ENCODE results near the gene CCDC196. TPM values are rescaled to one million over a fixed set of nuclear protein-coding genes. Genes with fewer than 3 reads are reported as not detected.
A peak's percentile ranks its signal among the peaks of the same experiment; 100 is the strongest.

Gene CCDC196, protein sequence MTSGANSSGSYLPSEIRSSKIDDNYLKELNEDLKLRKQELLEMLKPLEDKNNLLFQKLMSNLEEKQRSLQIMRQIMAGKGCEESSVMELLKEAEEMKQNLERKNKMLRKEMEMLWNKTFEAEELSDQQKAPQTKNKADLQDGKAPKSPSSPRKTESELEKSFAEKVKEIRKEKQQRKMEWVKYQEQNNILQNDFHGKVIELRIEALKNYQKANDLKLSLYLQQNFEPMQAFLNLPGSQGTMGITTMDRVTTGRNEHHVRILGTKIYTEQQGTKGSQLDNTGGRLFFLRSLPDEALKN
- total RNA-seq (2022): not detected in 2 replicates
- Bru-seq, nascent RNA: not detected
- BruChase-seq, experiment 1, labeled RNA remaining after a 2-hour chase: percentile 7 among the genes with signal in this experiment
- not detected for BruChase-seq, experiment 2, labeled RNA remaining after a 6-hour chase
- long read RNA-seq: 0 reads

DNA sequence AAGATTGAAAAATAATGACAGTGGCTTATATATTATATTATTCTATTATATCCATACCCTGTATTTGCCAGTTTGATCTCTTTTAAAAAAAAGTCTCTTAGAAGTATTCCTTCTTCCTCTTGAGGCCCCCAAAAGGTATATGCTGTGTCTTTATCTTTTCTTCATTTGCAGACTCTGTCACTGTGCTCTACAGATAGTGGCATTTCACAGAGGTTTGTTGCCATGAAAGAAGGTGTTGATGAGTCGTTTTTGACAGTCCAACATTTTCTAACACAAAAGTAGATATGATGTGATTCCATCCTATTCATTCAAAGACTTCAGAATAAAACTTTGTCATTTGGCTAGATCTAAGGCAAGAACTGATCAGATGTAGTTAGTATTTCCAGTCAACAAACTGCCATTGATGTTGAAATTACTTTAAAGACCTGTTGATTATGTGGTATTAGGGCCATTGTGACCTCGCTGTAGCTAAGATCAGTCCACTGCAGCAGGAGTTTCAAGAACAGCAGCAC is at the start of gene CCDC196:
Gene CCDC196, plus strand, starts transcription at position 462 of the 512 bp plus-strand sequence. CDS start 132 bp downstream, outside the sequence.
- Mint-ChIP-seq H3K27ac (ENCODE audit: unreplicated experiment) (no peak within 1 kb of the TSS), H3K36me3 (ENCODE audit: insufficient read depth, unreplicated experiment) (no peaks in the 10 kb centered on the region), H3K4me3 (ENCODE audit: unreplicated experiment) (no peak within 1 kb of the TSS), H3K9me3 (ENCODE audit: unreplicated experiment) (no peaks in the 10 kb centered on the region), H3K27me3 (ENCODE audit: insufficient read depth, unreplicated experiment) (peaks cover 11% of the 10 kb centered on the region), H3K4me1 (ENCODE audit: low read depth, unreplicated experiment) (no peaks in the 10 kb centered on the region)
- Histone ChIP-seq H3K4me1 (no peaks in the 10 kb centered on the region), H3K36me3 (ENCODE audit: control insufficient read depth, insufficient read depth, low read length) (no peaks in the 10 kb centered on the region), H3K9me3 (no peaks in the 10 kb centered on the region; the same call in 1 of the 2 replicates), H3K27me3 (replicated peaks; ENCODE audit: control insufficient read depth, insufficient read depth, low read length) (no peaks in the 10 kb centered on the region), H3K4me3 (ENCODE audit: low read depth, low read length) (no peak within 1 kb of the TSS)
- intact Hi-C loops (cut with micrococcal nuclease; ENCODE audit: unreplicated experiment): no loop called here
- POLR2A ChIA-PET: no interaction called here
- BruUV-seq (replicated peaks): no TSS peak
- CTCF ChIA-PET: no interaction called here
- TF ChIP-seq, protein P1, sequence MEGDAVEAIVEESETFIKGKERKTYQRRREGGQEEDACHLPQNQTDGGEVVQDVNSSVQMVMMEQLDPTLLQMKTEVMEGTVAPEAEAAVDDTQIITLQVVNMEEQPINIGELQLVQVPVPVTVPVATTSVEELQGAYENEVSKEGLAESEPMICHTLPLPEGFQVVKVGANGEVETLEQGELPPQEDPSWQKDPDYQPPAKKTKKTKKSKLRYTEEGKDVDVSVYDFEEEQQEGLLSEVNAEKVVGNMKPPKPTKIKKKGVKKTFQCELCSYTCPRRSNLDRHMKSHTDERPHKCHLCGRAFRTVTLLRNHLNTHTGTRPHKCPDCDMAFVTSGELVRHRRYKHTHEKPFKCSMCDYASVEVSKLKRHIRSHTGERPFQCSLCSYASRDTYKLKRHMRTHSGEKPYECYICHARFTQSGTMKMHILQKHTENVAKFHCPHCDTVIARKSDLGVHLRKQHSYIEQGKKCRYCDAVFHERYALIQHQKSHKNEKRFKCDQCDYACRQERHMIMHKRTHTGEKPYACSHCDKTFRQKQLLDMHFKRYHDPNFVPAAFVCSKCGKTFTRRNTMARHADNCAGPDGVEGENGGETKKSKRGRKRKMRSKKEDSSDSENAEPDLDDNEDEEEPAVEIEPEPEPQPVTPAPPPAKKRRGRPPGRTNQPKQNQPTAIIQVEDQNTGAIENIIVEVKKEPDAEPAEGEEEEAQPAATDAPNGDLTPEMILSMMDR (IDR thresholded peaks at IDR 0.05; ENCODE audit: insufficient read depth in 1 of 2, low read depth in 1 of 2, low read length in 1 of 2, severe bottlenecking in 1 of 2, unreplicated experiment in 1 of 2): no peak
- no peak for DNase-seq

DNA sequence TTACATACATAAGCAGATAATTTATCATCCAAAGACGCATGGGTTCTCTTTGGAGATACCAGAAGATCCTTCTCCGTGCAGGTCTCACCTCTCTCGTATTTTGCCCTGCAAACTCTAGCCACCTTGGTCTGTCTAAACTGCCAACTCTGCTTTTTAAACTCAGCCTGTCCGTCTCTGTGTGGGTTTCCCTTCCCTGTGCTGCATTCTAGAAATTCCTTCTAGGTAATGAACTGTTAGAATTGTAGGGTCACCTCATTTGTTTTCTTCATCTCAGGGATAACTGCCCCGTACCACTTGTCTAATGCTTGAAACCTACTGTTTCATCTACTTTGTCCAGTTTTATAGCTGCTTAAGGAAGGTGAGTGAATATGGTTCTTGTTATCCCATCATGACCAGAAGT is 45.4 kb upstream of the CCDC196 start:
- Mint-ChIP-seq H3K27me3 (ENCODE audit: insufficient read depth, unreplicated experiment) (no peaks in the 10 kb centered on the region), H3K27ac (ENCODE audit: unreplicated experiment) (no peak overlapping the region), H3K4me3 (ENCODE audit: unreplicated experiment) (no peak overlapping the region), H3K4me1 (ENCODE audit: low read depth, unreplicated experiment) (no peaks in the 10 kb centered on the region), H3K9me3 (ENCODE audit: unreplicated experiment) (peaks cover 25% of the 10 kb centered on the region), H3K36me3 (ENCODE audit: insufficient read depth, unreplicated experiment) (no peaks in the 10 kb centered on the region)
- no peak for DNase-seq
- intact Hi-C loops (cut with micrococcal nuclease; ENCODE audit: unreplicated experiment): no loop called here
- Histone ChIP-seq H3K27me3 (replicated peaks; ENCODE audit: control insufficient read depth, insufficient read depth, low read length) (no peaks in the 10 kb centered on the region), H3K9me3 (0 out of 2 replicates have a peak, but pooled peaks cover 6% of the 10 kb centered on the region), H3K4me3 (ENCODE audit: low read depth, low read length) (no peak overlapping the region), H3K36me3 (ENCODE audit: control insufficient read depth, insufficient read depth, low read length) (no peaks in the 10 kb centered on the region), H3K4me1 (no peaks in the 10 kb centered on the region)
- ChIA-PET POLR2A (no interaction called here), CTCF (no interaction called here)
- TF ChIP-seq, protein P1 (IDR thresholded peaks at IDR 0.05; ENCODE audit: insufficient read depth in 1 of 2, low read depth in 1 of 2, low read length in 1 of 2, severe bottlenecking in 1 of 2, unreplicated experiment in 1 of 2): no peak
- BruUV-seq (replicated peaks): no TSS peak

DNA sequence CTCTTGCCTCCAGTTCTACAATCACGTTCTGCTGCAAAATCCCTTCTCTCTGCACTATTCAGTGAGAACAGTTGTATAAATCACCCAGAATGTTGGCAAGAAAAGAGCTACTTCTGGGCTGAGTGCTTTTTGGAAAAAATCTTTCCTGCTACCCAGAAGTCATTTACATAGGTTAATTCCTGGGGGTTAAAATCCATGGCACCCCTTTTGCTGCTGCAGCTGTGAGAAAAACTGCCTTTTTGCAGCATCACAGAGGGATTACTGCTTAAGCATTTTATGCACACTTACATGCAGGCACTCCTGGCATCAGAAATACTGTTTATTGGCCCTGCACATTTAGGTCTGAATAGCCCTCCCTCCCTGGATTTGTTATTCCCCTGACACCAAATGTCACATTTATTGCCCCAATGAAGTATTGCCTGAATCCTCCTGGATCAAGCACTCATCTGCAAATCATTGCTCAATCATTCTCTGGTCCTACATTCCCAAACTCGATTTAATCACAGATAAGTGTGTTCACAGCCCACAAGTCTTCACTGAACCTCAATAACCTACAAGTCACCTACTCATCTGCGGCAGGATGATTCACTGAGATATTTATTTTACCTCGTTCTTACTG is 43.1 kb upstream of the CCDC196 start:
- Histone ChIP-seq H3K4me1 (no peaks in the 10 kb centered on the region), H3K9me3 (0 out of 2 replicates have a peak, but pooled peaks cover 6% of the 10 kb centered on the region), H3K36me3 (ENCODE audit: control insufficient read depth, insufficient read depth, low read length) (no peaks in the 10 kb centered on the region), H3K4me3 (ENCODE audit: low read depth, low read length) (no peak overlapping the region), H3K27me3 (replicated peaks; ENCODE audit: control insufficient read depth, insufficient read depth, low read length) (no peaks in the 10 kb centered on the region)
- no peak for DNase-seq
- no peaks in the 10 kb centered on the region for H3K4me1 Mint-ChIP-seq (ENCODE audit: low read depth, unreplicated experiment)
- ChIA-PET POLR2A (no interaction called here), CTCF (no interaction called here)
- H3K4me3 Mint-ChIP-seq (ENCODE audit: unreplicated experiment): no peak overlapping the region
- TF ChIP-seq, protein P1 (IDR thresholded peaks at IDR 0.05; ENCODE audit: insufficient read depth in 1 of 2, low read depth in 1 of 2, low read length in 1 of 2, severe bottlenecking in 1 of 2, unreplicated experiment in 1 of 2): no peak
- H3K9me3 Mint-ChIP-seq (ENCODE audit: unreplicated experiment): peaks cover 25% of the 10 kb centered on the region
- no peaks in the 10 kb centered on the region for H3K36me3 Mint-ChIP-seq (ENCODE audit: insufficient read depth, unreplicated experiment)
- no peak overlapping the region for H3K27ac Mint-ChIP-seq (ENCODE audit: unreplicated experiment)
- BruUV-seq (replicated peaks): no TSS peak
- peaks cover 3% of the 10 kb centered on the region for H3K27me3 Mint-ChIP-seq (ENCODE audit: insufficient read depth, unreplicated experiment)
- intact Hi-C loops (cut with micrococcal nuclease; ENCODE audit: unreplicated experiment): no loop called here
